Germinal center (tissue), 1 donor: ENCODE results near the gene RAD51B.
A peak's percentile ranks its signal among the peaks of the same experiment; 100 is the strongest.

ENCODE experiments used
- DNase-seq: peaks from one replicate; pipeline ENCODE4 v3.0.0; 2012; ENCODE audit warnings: mixed read lengths, low spot score

Gene RAD51B

DNA sequence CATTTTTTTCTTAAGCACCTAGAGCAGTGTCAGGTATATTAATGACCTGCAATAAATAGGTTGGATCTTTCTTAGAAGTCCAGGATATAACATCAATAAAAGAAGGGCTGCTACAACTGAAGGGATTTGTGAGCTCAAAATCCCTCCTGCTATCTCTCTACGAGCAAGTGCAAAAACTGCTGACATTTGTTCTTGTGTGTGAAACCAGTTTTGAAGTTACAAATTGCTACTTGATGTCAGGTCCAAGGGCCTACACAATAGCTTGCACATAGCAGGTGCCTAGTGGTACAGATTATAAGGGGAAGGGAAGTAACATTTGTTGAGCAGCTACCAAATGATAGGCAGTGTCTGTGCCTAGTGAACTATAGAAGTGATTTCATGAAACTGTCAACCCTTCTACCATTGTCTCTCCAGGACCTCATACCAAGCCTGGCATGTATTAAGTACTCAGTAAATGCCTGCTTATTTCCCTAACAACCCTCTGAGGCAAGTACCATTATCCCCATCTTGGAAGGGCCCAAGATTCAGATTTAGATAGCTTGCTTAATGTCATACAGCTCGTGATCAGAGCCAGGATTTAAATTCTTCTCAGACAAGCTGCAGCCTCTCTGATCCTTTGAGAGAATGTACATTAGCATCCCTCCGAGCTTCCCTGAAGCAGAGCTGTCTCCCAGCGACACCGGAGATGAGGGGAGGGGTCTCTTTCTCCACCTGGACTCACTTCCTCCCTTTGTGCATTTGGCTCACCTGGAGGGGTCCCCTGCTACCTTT, 673.0 kb downstream of the RAD51B start:
- DNase-seq = no peak

DNA sequence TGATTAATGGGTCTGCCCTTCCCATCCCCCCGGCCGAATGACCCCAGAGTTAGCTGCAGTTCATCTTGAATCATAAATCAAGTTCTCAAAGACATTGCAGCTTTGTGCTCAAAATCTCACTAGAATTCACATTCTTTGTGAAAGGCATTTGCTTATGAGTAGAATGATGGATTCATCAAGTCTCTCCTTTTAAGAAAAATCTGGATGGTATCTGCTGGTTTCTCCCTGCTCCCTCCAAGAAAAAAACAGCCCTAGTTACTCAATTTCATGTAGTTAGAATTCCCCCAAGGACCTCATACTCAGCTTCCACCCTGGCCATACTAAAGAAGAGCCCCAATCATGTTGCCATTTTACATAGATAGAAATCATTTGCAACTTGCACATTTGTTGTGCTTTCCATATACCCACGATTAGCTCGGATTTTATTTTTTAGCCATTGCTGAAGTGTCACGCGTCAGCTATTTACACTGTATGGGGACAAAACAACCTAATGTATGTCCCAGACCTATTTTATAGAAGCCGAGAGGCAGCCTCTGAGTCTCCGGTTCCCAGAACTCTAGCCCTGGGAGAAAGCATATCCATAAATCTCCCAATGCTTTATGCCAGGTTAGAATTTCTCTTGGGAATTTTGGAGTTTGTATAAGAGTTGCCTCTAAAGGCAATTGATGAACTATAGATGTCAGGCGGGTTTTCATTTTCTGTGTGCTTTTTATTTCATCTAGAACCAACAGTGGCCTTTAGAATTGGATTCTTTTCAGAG, 673.8 kb downstream of the RAD51B start:
- DNase-seq = no peak

DNA sequence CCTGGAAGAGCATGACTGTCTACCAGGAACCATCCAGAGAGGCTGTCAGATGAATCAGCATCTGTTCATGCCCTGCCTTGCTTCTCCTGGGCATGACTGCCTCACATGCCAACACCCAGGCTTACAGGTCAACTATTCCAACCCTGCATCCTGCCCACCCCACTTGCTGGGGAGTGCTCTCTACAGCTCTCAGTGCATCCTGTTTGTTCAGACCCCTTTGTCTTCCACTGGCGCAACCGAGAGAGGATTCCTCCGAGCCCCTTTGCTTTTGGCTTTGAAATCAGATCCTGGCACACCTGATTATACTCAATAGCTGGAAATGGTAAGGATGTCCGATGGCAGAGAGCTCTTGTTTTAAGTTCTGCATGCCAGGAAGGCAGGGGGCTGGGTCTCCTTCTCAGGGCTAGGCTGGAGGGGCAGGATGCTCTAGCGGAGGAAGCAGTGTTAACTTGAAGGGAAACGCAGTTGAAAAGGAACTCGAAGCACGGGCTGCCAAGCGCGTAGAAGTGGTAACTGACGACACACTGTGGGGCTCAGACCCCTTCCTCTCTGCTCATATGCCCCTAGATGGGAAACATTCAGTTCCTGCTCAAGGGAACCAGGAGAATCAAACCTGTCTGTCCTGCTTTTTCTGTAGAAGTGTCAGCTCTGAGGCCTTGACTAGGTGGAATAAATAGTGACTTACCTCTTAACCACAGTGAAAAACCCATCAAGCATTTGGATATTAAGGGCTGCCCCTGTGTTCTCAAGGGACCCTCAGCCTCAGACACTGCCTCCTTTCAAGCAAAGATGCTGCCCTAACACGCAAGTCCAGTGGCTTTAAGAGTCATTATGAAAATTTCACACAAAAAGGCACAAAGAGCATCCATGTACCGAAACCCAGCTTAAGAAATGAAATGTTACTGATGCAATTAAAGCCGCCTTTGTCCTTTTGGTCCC, 675.8 kb downstream of the RAD51B start:
- DNase-seq = peak; percentile 33

DNA sequence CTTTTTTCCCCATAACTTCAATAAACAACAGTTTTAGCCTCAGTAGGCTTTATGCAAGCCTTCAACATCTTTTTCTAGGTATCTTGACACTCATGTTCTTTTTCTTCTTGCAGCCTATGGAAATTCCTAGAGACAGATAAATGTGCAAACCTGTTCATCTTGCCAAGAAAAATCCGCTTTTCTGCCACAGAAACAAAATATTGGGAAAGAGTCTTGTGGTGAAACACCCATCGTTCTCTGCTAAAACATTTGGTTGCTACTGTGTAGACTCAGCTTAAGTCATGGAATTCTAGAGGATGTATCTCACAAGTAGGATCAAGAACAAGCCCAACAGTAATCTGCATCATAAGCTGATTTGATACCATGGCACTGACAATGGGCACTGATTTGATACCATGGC, 677.4 kb downstream of the RAD51B start:
- no peak for DNase-seq

DNA sequence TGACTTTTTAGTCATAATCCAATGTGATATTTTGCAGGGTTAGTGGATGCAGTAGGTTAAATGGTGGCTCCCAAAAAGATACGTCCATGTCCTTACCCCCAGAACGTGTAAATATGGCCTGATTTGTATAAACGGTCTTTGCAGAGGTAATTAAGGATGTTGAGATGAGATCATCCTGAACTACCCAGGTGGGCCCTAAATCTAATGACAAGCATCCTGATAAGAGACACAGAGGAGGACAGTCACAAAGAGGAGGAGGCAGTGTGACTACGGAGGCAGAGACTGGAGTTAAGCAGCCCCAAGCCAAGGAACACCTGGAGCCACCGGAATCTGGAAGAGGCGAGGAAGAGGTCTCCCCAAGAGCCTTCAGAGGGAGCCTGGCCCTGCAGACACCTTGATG, 679.9 kb downstream of the RAD51B start:
- DNase-seq = no peak

DNA sequence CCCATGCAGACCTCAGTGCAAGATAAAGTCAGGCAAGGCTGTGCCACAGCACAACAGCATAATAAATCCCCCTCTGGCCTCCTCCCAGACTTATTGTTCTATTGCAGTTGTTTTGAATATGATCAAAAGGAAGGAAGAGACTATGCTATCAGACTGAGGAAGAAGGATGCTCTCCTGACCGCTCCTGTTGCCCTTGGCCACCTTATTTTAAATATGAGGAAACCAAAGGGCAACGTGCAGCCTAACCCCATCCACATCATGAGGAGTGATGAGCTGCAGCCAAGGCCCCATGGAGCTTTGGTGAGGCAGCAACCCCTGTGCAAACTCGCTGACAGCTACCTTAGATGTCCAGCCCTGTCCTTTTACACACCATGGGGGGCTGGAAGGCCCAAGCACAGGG, 681.6 kb downstream of the RAD51B start:
- no peak for DNase-seq

DNA sequence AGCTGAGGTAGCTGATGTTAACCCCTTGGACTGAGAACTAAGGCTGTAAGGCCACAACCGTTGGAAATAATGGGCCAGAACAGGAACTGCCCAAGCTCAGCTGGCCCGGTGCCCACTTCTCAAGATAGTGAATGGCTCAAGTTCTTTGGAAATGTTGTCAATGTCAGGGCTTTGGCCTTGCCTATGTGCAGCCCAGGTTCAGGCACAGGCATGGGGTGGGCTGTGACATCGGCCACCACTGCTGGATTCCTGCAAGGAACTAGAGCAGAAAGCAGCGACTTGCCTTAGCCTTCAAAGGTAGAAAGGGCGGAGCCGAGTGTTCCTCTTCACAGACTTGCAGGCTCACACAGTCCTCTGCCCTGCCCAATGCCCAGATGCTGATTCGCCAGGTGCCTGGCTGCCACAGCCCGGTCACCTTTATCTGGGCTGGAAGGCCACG, 682.1 kb downstream of the RAD51B start:
- DNase-seq = no peak

DNA sequence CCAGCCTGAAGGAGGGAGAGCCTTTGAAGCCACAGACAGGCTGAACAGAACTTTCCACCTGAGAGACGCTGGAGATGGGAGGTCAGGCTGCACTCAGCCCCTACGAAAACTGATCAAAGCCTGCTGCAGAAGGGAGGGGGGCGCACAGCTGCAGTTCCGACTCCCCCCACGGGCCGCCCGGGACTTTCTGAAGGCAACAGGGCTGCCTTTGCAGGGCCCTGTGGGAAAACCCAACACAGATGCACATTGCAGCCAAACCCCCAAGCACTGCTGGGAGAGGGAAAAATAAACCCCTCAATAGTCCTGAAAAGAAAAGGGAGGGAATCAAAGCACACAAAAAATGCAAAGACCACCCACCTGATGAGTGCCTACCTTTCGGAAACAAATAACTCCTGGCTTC, 682.7 kb downstream of the RAD51B start:
- DNase-seq = no peak

DNA sequence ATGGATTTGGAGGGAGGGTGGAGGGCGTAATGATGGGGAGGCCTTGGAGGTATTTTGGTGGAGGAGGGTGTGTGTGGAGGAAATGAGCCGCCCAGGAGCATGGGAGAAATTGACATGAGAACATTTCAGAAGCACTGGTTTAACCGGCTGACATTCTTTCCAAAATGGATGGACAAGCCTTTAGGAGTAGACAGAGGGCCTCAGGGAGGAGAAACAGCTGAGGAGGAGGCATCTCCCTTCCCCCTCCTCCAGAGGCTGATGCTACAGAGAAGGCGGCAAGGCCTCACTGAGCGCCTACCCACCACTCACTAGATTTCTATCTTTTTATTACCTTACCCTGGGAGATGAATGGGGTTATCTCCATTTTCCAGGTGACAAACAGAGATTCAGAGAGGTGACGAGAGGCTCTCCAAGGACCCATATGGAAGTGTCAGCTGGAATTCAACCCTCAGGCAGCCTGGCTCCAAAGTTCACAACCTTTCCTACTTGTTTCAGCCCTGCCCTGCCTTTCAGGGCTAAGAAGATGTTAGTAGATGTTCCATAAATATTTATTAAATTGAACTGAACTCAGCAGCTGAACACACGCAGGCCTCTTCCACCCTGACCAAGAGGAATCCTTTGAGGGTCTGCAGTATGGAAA, 683.7 kb downstream of the RAD51B start:
- no peak for DNase-seq

DNA sequence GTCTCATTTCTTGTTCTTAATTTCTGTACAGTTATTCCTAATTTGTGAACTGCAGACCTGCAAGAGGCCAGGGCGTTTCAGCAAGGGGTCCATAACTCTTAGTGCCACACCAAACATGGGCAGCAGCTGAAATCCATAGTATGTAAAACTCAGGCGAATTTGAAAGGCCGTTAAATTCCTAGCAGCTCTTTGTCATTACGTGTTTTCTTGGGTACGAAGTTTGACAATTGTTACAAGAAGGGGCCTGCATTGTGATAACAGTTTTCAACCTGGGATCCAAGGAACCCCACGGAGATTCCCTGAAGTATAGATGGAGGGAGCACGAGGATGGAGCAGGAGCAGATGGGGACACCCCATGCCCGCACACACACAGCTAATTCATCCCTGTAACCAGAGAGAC, 685.3 kb downstream of the RAD51B start:
- no peak for DNase-seq

DNA sequence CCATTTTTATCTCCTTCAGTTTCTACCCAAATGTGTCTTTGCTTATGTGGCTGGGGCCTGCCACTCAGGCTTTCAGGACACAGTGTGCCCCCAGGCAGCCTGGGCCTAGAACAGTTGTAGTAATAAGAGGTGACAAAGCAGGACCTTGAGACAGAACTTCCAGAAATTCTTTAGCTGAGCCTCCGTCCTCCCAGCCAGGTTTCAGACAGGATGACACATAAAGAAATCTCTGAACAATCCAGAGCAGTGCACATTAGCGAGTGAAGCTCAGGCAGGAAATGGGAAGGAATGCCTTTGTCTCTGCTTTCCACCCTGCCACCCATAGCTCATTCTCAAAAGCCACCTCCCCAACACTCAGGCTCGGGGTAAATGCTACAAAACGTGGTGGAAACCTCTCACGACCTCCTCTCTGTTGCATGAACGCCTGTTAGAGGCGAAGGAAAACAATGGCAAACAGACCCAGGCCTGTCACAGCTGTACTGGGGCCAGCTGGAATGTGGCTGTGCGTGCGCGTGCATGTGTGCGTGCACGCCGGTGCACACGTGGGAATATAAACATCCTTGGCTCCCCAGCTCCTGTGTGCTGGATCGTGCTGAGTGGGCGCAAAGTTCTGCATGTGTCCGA, 686.6 kb downstream of the RAD51B start:
- no peak for DNase-seq

DNA sequence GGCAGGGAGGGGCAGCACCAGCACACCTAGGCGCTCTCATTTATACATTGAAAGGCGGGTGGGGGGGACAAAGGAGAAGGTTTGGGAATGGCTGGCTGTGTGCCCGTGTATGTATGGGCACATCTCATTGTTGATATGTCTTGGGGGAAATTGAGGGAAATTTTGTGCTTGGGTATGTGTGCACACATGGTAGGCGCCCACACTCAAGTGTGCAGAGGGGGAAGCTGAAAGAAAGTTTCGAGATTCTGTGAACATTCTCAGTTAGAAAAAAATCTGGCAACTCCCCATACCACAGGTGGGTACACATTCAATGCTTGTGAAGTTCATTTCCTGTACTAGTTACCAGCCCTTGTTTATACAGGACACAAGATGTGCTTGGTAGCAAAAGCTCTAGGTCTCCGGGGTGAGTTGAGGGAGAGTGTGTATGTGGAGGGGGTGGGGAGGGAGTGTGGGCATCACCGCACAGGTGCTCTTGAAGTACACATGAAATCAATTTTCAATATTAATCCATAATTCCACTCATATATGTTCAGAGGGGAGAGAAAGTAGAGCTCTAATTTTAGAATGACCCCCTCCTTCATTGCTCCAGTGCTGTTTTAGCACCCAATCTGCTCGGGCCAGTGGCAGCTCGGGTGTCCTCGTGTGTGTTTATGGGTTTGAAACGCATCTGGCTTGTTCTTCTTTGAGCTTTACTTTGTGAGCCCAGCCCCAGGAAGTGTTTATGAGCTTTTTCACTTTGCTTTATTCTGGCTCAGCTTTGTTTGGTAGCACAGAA, 687.3 kb downstream of the RAD51B start:
- DNase-seq = peak; percentile 56

DNA sequence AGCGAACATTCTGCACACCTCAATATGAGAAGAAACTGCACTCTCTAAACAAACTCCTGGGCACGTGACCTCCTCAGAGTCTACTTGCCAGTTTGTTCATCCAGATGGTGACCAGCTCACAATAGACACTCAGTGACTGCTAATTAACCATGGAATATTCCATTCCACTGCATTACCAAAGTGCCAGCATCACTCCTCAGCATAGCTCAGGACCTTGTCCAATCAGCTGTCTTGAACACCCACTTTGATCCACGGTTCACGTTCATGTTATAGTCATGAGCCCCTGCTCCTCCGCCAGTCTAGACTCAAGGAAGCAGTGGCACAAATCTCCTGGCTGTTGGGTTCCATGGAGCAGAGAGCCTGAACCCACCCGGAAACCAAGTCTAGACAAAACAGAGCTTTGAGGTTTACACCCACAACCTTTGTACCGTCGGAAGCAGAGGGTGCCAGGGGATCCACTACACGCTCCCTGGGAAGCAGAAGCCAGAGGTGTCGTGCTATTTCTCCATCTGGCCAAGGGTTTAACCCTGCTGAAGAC, 688.0 kb downstream of the RAD51B start:
- DNase-seq = no peak

DNA sequence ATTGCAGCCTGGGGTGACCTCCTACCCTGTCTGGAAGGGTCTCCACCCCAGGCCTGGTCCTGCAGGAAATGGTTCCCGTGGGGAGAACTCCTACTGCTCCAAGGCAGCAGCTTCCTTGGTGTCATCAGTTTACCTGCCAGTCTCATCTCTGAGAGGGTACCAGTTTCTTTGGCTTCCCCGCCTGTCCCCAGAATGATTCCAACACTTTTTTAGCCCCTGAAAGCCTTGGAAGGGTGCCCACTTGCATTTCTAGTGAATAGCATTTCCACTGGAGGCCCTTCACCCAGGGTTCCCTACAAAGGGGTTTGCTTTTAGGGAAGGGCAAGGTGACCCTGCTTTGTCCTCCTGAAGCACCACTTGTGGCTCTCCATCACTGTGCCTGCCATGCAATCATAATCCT, 689.0 kb downstream of the RAD51B start:
- no peak for DNase-seq

DNA sequence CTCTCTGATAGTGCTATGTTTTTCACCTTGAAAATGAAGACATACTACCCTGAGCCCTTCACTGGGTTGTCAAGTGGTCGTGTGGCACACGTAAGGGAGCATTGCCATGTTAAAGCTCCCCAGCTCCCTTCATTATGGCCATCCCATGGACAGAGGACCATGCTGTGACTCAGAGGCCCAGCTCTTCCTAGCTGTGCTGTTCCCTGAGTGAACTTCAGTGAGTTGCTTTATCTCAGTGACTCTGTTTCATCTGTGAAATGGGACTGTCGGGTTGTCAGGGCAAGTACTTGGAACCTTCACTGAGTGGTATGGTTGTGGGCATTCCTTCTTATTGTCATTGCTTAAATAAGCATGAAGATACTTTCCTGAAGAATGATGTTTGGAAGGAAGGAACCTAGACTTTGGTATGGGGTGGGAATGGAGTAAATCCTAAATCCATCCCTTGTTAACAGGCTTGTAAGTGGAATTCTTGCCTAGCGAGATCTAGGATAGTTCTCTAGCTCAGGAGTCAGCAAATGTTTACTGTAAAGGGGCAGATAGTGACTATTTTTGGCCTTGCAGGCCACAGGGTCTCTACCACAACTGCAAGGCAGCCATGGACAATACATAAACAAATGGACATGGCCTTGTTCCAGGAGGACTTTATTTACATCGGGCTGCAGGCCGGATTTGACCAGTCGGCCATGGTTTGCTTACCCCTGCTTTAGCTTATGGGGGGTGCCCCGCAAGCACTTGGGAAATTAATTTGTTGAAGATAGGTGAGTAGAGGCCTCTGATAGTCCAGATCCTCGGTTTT, 689.8 kb downstream of the RAD51B start:
- DNase-seq = no peak

DNA sequence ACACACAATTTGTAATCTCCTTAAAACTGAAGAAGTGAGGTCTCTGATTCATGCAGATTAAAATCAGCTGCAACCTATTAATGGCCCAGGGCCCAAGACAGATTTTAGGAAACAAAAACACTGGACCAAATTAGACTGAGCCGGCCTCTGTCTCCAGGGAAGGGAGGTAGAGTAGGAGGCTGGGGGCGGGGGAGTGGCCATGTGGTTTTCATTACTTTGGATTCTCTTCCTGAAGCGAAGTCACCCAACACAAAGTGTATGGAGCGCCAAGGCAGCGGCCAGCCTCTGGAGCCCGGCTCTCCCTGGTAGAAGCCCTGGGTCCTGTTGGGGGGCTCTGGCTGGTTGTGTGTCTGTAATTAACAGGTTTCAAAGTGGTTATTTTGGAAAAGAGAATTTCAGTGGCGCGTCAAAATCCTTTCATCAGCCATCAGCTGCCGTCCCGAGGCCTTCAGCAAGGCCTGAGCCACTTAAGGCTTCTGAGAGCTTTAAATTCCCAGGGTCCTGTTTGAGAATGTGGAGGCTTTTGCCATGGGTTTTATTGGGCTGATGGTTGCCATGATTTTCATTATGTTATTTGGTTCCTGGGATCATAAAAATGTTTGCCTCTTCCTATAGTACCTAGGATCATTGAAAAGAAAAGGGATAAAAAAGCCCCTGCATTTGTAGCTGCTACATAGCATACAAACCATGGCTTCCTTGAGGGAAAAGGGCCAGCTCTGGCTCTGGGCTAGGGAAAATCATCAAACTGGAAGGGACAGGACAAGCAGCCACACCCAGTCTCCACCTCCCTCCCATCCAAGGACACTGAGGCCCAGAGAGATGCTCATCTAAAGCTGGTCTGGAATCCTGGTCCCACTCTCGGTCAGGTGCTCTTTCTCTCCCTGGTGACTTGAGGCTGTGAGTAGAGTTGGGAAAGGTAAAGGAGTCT, 690.9 kb downstream of the RAD51B start:
- DNase-seq = no peak

DNA sequence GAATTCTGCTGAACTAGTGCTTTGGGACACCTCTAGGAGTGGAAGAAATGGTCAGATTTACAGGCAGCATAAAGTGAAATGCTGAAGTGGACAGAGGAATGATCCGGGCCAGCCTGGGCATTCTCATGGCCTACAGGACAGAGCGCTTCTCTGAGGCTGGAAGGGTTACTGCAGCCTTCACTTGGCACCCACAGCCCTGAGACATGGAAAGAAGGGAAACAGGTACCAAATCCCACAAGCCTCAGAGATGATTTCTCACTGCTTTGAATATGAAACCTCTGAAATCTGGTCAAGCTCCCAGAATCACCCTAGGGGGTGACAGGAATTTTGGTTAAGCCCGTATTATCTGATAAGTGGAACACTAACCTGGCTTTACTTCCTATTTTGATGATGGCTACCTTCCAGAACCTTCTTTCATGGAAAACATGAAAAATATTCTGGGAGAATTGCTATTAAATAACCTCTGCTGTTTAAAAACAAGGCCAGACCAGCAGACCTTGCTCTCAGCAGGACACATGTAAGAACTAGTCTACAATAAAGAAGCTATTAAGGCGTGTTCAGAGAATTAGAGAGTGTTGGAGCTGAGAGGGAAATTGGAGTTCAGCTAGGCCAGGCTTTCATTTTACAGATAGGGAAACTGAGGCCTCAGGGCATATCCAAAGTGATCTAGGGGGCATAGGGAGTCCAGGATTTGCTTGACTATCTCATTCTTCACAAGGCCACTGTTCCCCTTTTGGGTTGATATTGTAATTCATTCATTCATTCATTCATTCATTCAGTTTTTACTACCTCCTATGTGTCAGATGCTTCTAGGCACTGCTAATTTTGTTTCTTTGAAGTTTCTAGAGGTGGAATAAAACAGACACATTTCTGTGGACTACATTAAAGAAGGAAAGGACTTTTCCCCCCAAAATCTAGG, 691.8 kb downstream of the RAD51B start:
- no peak for DNase-seq
